Astrocyte (in vitro differentiated cells and primary cell): Measurements from ENCODE around the gene PTGFRN. TPM values are rescaled to one million over a fixed set of nuclear protein-coding genes. Genes with fewer than 3 reads are reported as not detected.

Experiments
- DNase-seq: peaks from one replicate; pipeline ENCODE4 v3.0.0-alpha.2; 2010; ENCODE audit warnings: low read depth
- FAIRE-seq: peaks from 2 replicates; lab custom pipeline; 2011; peaks lifted over from hg19 to GRCh38; lab: Jason Lieb, UNC
- H2AFZ ChIP-seq: 2 replicates; pipeline ENCODE4 v1.6.0; 2012; ENCODE audit warnings: low read depth, low read length, inconsistent platforms
- H3K27ac ChIP-seq: 2 replicates; pipeline ENCODE4 v1.5.1; 2011; ENCODE audit warnings: low read depth, low read length, inconsistent platforms
- H3K27me3 ChIP-seq: 2 replicates; pipeline ENCODE4 v1.6.0; 2011; ENCODE audit warnings: low read length, inconsistent platforms; ENCODE audit not compliant: insufficient read depth
- H3K36me3 ChIP-seq: 2 replicates; pipeline ENCODE4 v1.5.1; 2011; ENCODE audit warnings: low read length, inconsistent platforms; ENCODE audit not compliant: insufficient read depth
- H3K4me1 ChIP-seq: 2 replicates; pipeline ENCODE4 v1.5.1; 2011; ENCODE audit warnings: low read length, inconsistent platforms; ENCODE audit not compliant: insufficient read depth
- H3K4me2 ChIP-seq: 2 replicates; pipeline ENCODE4 v1.6.0; 2012; ENCODE audit warnings: low read length, inconsistent platforms
- H3K4me3 ChIP-seq: 2 replicates; pipeline ENCODE4 v1.5.1; 2011; ENCODE audit warnings: low read depth, mild to moderate bottlenecking, low read length, inconsistent platforms; ENCODE audit not compliant: insufficient read depth
- H3K79me2 ChIP-seq: 2 replicates; pipeline ENCODE4 v1.6.0; 2012; ENCODE audit warnings: mild to moderate bottlenecking, low read length, inconsistent platforms; ENCODE audit not compliant: insufficient read depth
- H3K9ac ChIP-seq: 2 replicates; pipeline ENCODE4 v1.6.0; 2012; ENCODE audit warnings: mild to moderate bottlenecking, low read length, inconsistent platforms
- H3K9me3 ChIP-seq: 2 replicates; pipeline ENCODE4 v1.5.1; 2012; ENCODE audit warnings: low read depth, mild to moderate bottlenecking, low read length, inconsistent platforms; ENCODE audit not compliant: insufficient read depth
- H4K20me1 ChIP-seq: 2 replicates; pipeline ENCODE4 v1.6.0; 2012; ENCODE audit warnings: low read length, inconsistent platforms; ENCODE audit not compliant: insufficient read depth
- H3K27ac Mint-ChIP-seq: one replicate; pipeline ENCODE4 v1.8.0; 2021; ENCODE audit warnings: mild to moderate bottlenecking, mixed read lengths; ENCODE audit not compliant: unreplicated experiment
- H3K27me3 Mint-ChIP-seq: one replicate; pipeline ENCODE4 v1.8.0; 2021; ENCODE audit warnings: low read depth, mixed read lengths; ENCODE audit not compliant: unreplicated experiment
- H3K36me3 Mint-ChIP-seq: one replicate; pipeline ENCODE4 v1.8.0; 2021; ENCODE audit warnings: low read depth, mixed read lengths; ENCODE audit not compliant: unreplicated experiment
- H3K4me1 Mint-ChIP-seq: one replicate; pipeline ENCODE4 v1.8.0; 2021; ENCODE audit warnings: low read depth, mixed read lengths; ENCODE audit not compliant: unreplicated experiment
- H3K4me3 Mint-ChIP-seq: one replicate; pipeline ENCODE4 v1.8.0; 2021; ENCODE audit warnings: mild to moderate bottlenecking, moderate library complexity, mixed read lengths; ENCODE audit not compliant: unreplicated experiment
- H3K9me3 Mint-ChIP-seq: one replicate; pipeline ENCODE4 v1.8.0; 2021; ENCODE audit warnings: mild to moderate bottlenecking, mixed read lengths; ENCODE audit not compliant: unreplicated experiment
- EZH2 ChIP-seq: IDR thresholded peaks from 2 replicates; pipeline ENCODE4 v1.6.1; 2012; ENCODE audit warnings: mild to moderate bottlenecking, low read length, inconsistent platforms; ENCODE audit not compliant: insufficient read depth
- total RNA-seq: library from RNA; stranded (reverse); gene quantifications from 2 replicates; pipeline ENCODE4 v1.2.1, GENCODE V29; 2021
- TF ChIP-seq, protein P1 (sequence below): IDR thresholded peaks from 2 replicates; pipeline ENCODE4 v1.5.1; 2011; ENCODE audit warnings: low read depth, mild to moderate bottlenecking, inconsistent platforms, low read length, moderate library complexity; ENCODE audit not compliant: insufficient read depth

The PTGFRN gene
- total RNA-seq, 1 donor from 2014 or later, result 157 TPM

DNA sequence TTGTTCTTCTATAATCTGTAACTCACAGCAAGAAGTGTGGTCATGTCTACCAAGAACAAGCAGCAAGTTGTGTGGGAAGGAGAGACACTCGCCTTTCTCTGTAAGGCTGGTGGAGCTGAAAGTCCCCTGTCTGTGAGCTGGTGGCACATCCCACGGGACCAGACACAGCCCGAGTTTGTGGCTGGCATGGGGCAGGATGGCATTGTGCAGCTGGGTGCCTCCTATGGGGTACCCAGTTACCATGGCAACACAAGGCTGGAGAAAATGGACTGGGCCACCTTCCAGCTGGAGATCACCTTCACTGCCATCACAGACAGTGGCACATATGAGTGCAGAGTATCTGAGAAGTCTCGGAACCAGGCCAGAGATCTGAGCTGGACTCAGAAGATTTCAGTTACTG, 107.3 kb downstream of the PTGFRN start:
- peaks cover 24% of the 10 kb centered on the region for H3K4me1 Mint-ChIP-seq
- H3K27ac ChIP-seq, result no peak overlapping the region
- no peaks in the 10 kb centered on the region for H3K9me3 Mint-ChIP-seq
- H3K4me2 ChIP-seq, result no peak overlapping the region
- no peak overlapping the region for H3K9ac ChIP-seq
- peaks cover 2% of the 10 kb centered on the region for H3K36me3 Mint-ChIP-seq
- no peaks in the 10 kb centered on the region for H3K27me3 Mint-ChIP-seq
- FAIRE-seq (no peak), DNase-seq (no peak)
- H3K4me3 Mint-ChIP-seq, result no peak overlapping the region
- peaks cover 14% of the 10 kb centered on the region for H3K4me1 ChIP-seq
- H3K36me3 ChIP-seq, result no peaks in the 10 kb centered on the region
- H4K20me1 ChIP-seq, result no peaks in the 10 kb centered on the region
- H3K9me3 ChIP-seq, result no peaks in the 10 kb centered on the region
- H3K79me2 ChIP-seq, result no peaks in the 10 kb centered on the region
- H3K4me3 ChIP-seq, result no peak overlapping the region
- no peak overlapping the region for H3K27ac Mint-ChIP-seq
- no peaks in the 10 kb centered on the region for H3K27me3 ChIP-seq
- TF ChIP-seq, protein P1, sequence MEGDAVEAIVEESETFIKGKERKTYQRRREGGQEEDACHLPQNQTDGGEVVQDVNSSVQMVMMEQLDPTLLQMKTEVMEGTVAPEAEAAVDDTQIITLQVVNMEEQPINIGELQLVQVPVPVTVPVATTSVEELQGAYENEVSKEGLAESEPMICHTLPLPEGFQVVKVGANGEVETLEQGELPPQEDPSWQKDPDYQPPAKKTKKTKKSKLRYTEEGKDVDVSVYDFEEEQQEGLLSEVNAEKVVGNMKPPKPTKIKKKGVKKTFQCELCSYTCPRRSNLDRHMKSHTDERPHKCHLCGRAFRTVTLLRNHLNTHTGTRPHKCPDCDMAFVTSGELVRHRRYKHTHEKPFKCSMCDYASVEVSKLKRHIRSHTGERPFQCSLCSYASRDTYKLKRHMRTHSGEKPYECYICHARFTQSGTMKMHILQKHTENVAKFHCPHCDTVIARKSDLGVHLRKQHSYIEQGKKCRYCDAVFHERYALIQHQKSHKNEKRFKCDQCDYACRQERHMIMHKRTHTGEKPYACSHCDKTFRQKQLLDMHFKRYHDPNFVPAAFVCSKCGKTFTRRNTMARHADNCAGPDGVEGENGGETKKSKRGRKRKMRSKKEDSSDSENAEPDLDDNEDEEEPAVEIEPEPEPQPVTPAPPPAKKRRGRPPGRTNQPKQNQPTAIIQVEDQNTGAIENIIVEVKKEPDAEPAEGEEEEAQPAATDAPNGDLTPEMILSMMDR, result no peak
- no peak for TF ChIP-seq EZH2
- H2AFZ ChIP-seq, result no peak overlapping the region

DNA sequence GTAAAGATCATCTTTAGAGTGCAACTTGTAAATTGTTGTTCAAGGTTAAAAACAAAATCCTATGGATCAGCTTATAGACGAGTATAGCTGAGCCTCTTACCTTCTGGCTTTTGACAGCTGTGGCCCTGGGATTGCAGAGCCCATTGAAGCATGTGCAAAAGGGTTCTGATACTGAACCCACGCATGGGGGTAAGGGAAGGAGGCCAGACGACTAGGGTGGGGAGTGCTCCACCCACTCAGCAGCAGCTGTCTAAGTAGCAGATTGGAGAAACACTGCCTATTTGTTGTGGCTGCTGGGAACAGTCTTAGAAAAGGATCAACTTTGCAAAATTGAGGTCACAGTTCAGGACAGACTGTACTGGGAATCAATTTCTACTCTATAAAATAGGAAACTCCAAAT, 107.9 kb downstream of the PTGFRN start:
- Mint-ChIP-seq H3K9me3 (no peaks in the 10 kb centered on the region), H3K4me1 (peaks cover 24% of the 10 kb centered on the region), H3K36me3 (peaks cover 2% of the 10 kb centered on the region), H3K27ac (no peak overlapping the region), H3K27me3 (no peaks in the 10 kb centered on the region), H3K4me3 (no peak overlapping the region)
- H3K36me3 ChIP-seq, result no peaks in the 10 kb centered on the region
- H3K4me1 ChIP-seq, result peaks cover 14% of the 10 kb centered on the region
- no peak overlapping the region for H3K4me3 ChIP-seq
- H2AFZ ChIP-seq, result no peak overlapping the region
- DNase-seq (peak; percentile 30), FAIRE-seq (no peak)
- H3K27ac ChIP-seq, result no peak overlapping the region
- no peaks in the 10 kb centered on the region for H3K9me3 ChIP-seq
- no peaks in the 10 kb centered on the region for H4K20me1 ChIP-seq
- TF ChIP-seq, protein P1, result no peak
- TF ChIP-seq EZH2, result no peak
- no peaks in the 10 kb centered on the region for H3K27me3 ChIP-seq
- no peaks in the 10 kb centered on the region for H3K79me2 ChIP-seq
- H3K4me2 ChIP-seq, result no peak overlapping the region
- H3K9ac ChIP-seq, result no peak overlapping the region

DNA sequence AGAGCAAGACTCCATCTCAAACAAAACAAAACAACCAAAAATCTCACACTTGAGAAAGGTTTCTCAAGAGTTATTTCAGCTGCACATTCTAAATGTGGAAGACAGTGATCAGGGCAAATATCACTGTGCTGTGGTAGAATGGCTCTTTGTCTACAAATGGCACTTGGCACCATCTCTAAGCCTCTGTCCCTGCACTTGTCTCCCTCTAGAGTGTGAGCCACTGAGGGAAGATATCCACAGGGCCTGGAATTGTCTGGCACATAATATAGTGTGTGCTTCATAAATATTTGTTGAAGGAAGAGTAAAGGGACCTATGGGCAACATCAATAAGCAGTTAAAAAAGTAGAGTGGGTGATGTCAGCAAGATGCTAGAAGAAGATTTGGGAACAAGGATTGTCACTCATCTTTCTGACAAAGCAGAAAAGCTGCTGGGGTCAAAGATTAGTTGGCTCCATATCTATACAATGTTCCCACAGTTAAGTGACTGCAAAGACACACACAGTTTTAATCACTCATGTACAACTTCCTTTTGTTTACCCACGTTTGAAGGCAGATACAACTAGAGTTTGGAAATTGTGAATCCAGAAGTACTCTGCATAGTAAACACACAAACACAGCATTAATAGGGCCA, 110.9 kb downstream of the PTGFRN start:
- TF ChIP-seq, protein P1, result no peak
- TF ChIP-seq EZH2, result no peak
- Mint-ChIP-seq H3K27me3 (no peaks in the 10 kb centered on the region), H3K9me3 (no peaks in the 10 kb centered on the region), H3K27ac (no peak overlapping the region), H3K4me3 (no peak overlapping the region), H3K36me3 (peaks cover 2% of the 10 kb centered on the region), H3K4me1 (peaks cover 14% of the 10 kb centered on the region)
- DNase-seq (no peak), FAIRE-seq (no peak)
- Histone ChIP-seq H2AFZ (no peak overlapping the region), H4K20me1 (no peaks in the 10 kb centered on the region), H3K36me3 (no peaks in the 10 kb centered on the region), H3K4me2 (no peak overlapping the region), H3K27me3 (no peaks in the 10 kb centered on the region), H3K9me3 (no peaks in the 10 kb centered on the region), H3K9ac (no peak overlapping the region), H3K27ac (no peak overlapping the region), H3K79me2 (no peaks in the 10 kb centered on the region), H3K4me3 (no peak overlapping the region), H3K4me1 (peaks cover 7% of the 10 kb centered on the region)
